ENCODE data around the gene CYP3A5. TPM values are rescaled to one million over a fixed set of nuclear protein-coding genes. Genes with fewer than 3 reads are reported as not detected.

CYP3A5 gene
- total RNA-seq, 4 donors from 2014 or later, result 0.47 to 5.3 (median 1.9) TPM

DNA sequence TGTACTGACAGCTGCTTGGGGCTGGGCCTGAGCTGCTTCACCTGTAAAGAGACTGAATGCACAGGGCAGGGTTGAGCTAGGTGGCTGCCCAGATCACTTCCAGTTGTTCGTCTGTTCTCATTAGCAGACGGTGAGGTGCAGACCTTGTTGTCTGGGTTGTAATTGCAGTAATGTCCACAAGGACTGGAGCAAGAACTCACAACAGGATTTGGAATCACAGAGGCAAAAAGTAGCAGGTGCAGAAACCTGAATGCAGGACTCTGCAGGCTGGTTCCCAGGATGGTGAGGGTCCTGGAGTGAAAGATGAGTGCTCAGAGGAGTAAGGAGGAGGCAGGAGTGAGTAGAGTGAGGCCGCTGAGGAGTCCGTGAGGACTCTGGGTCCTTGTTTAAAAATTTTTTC lies 53.8 kb downstream of the CYP3A5 start:
- peaks cover 0 to 100% of the 10 kb centered on the region in 2 donors for H3K36me3 ChIP-seq
- no peak overlapping the region for H3K27ac ChIP-seq
- H3K4me3 ChIP-seq, result no peak overlapping the region
- H3K9me3 ChIP-seq, result no peaks in the 10 kb centered on the region
- 86 to 96% methylated on average over 2 of the region's 4 CpGs for WGBS, 2 donors (ENCODE audit: low coverage in 1 of 2)
- H3K27me3 ChIP-seq, result no peaks in the 10 kb centered on the region
- no peak for ATAC-seq
- no peak for TF ChIP-seq EP300 (IDR thresholded peaks at IDR 0.05)
- TF ChIP-seq POLR2AphosphoS5 (IDR thresholded peaks at IDR 0.05), result no peak
- TF ChIP-seq POLR2A (IDR thresholded peaks at IDR 0.05), result no peak
- TF ChIP-seq, protein P1, sequence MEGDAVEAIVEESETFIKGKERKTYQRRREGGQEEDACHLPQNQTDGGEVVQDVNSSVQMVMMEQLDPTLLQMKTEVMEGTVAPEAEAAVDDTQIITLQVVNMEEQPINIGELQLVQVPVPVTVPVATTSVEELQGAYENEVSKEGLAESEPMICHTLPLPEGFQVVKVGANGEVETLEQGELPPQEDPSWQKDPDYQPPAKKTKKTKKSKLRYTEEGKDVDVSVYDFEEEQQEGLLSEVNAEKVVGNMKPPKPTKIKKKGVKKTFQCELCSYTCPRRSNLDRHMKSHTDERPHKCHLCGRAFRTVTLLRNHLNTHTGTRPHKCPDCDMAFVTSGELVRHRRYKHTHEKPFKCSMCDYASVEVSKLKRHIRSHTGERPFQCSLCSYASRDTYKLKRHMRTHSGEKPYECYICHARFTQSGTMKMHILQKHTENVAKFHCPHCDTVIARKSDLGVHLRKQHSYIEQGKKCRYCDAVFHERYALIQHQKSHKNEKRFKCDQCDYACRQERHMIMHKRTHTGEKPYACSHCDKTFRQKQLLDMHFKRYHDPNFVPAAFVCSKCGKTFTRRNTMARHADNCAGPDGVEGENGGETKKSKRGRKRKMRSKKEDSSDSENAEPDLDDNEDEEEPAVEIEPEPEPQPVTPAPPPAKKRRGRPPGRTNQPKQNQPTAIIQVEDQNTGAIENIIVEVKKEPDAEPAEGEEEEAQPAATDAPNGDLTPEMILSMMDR (IDR thresholded peaks at IDR 0.05), result no peak
- H3K4me1 ChIP-seq, result no peaks in the 10 kb centered on the region

DNA sequence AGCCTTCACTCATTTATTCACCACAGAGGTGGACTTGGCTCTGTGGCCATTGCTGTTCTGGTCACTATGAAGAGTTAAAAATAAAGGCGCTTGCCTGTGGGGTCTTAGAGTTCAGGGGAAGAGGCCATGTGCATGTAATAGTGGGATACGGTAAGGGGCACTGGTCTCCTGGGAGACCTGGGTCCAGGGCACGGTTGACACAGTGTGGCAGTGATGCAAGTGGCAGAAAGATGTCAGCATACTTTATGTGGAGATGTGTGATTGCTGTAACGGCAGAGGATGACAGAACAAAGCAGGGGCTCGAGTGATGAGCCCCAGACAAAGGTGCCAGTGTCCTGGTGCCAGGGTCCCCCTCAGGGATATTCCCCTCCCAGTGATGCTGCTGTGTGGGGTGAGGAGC lies 54.5 kb downstream of the CYP3A5 start:
- WGBS, 2 donors (ENCODE audit: low coverage in 1 of 2), result 78 to 80% methylated on average over 2 to 5 of the region's 5 CpGs
- no peaks in the 10 kb centered on the region for H3K9me3 ChIP-seq
- H3K36me3 ChIP-seq, result peaks cover 0 to 100% of the 10 kb centered on the region in 2 donors
- ATAC-seq, result no peak
- H3K4me1 ChIP-seq, result no peaks in the 10 kb centered on the region
- no peak overlapping the region for H3K4me3 ChIP-seq
- no peak for TF ChIP-seq POLR2A (IDR thresholded peaks at IDR 0.05)
- no peak for TF ChIP-seq POLR2AphosphoS5 (IDR thresholded peaks at IDR 0.05)
- TF ChIP-seq EP300 (IDR thresholded peaks at IDR 0.05), result no peak
- TF ChIP-seq, protein P1 (IDR thresholded peaks at IDR 0.05), result no peak
- no peaks in the 10 kb centered on the region for H3K27me3 ChIP-seq
- no peak overlapping the region for H3K27ac ChIP-seq

DNA sequence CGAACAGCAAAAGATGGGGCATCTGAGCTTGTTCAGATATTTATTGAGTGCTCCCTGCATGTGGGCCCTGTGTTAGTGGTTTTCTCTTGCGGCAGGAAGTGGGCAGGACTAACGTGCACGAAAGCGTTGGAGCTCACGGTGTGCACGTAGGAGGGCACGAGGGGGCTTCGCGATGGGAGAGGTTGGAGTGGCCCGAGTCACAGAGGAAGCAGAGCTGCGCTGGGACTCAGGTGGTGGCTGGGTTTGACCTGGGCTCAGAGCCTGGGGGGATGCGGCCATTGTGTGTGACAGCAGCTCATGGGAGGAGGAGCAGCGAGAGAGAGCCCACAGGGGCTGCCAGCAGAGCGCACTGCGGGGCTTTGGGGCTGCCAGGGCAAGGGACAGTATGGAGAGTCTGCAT lies 55.3 kb downstream of the CYP3A5 start:
- no peak for TF ChIP-seq POLR2AphosphoS5 (IDR thresholded peaks at IDR 0.05)
- no peak for TF ChIP-seq EP300 (IDR thresholded peaks at IDR 0.05)
- TF ChIP-seq, protein P1 (IDR thresholded peaks at IDR 0.05), result no peak
- TF ChIP-seq POLR2A (IDR thresholded peaks at IDR 0.05), result no peak
- no peak overlapping the region for H3K4me3 ChIP-seq
- ATAC-seq, result no peak
- H3K27ac ChIP-seq, result no peak overlapping the region
- WGBS, 2 donors (ENCODE audit: low coverage in 1 of 2), result 89 to 100% methylated on average over 5 to 13 of the region's 16 CpGs
- no peaks in the 10 kb centered on the region for H3K9me3 ChIP-seq
- no peaks in the 10 kb centered on the region for H3K27me3 ChIP-seq
- H3K4me1 ChIP-seq, result no peaks in the 10 kb centered on the region
- peaks cover 0 to 100% of the 10 kb centered on the region in 2 donors for H3K36me3 ChIP-seq

DNA sequence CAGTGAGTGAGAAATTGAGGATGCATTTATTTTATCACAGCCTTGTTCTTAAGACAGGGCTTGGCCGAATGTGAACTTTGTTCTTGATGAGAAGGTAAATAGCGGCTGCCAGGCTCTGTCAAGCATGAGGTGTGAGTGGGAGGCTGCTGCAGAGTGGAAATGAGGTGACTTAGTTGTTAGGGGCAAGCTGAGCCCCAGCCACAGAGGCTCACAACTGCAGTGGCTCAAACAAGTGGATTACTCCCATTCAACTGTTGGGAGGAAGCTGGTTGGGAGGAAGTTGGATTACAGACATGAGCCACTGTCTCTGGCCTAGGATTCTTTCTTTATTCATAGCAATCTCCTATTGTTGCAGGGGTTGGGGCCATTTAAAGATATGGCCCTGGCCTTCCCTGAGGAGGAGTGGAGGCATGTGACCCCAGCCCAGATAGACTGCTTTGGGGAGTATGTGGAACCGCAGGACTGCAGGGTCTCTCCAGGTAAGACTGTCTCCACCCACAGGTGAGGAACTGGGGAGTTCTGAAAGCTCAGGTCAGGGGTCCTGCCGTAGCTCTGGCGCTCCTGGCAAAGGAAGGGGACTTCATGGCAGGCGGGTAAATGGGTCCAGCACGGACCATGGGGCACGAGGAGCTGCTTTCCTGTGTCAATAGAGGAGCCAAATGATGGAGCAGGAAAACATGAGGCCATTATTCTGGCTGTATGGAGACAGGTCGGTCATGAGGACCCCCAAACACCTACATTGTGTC lies 55.9 kb downstream of the CYP3A5 start:
- no peak for ATAC-seq
- Histone ChIP-seq H3K27ac (no peak overlapping the region), H3K9me3 (no peaks in the 10 kb centered on the region), H3K36me3 (peaks cover 0 to 100% of the 10 kb centered on the region in 2 donors), H3K4me1 (peaks cover 0 to under 1% (median 0%) of the 10 kb centered on the region in 3 donors), H3K27me3 (no peaks in the 10 kb centered on the region), H3K4me3 (no peak overlapping the region)
- no peak for TF ChIP-seq POLR2A (IDR thresholded peaks at IDR 0.05)
- no peak for TF ChIP-seq EP300 (IDR thresholded peaks at IDR 0.05)
- TF ChIP-seq, protein P1 (IDR thresholded peaks at IDR 0.05), result no peak
- 96% methylated on average over 8 of the region's 9 CpGs; no CpG with 5 or more reads in 1 of the 2 donors for WGBS, 2 donors (ENCODE audit: low coverage in 1 of 2)

DNA sequence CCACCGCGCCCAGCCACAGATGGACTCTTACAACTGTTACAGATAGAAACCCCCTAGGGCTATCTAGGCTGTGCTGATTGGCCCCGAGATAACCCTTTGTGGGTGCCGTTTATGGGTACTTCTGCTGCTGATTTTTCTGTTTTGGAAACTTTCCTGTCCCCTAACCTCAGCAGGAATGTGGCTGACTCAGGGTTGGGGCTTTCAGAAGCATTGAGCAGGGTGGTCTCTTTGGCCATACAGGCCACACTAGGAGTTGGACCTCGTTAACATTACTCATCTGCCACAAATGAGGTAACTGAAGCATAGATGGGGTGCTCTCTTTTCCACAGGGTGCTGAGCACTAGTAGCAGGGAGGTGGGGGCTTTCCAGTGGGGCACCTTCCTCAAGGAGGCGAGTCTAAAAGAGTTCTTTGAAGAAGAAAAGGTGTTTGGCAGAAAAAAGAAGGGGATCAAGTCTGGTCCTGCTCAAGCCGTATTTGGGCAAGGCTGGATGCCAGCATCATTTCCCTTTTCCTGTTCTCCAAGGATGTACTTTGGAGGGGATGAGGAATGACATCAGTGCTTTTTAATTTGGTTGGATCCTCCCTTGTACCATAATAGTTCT lies 56.6 kb downstream of the CYP3A5 start:
- no peaks in the 10 kb centered on the region for H3K27me3 ChIP-seq
- H3K36me3 ChIP-seq, result peaks cover 0 to 100% of the 10 kb centered on the region in 2 donors
- no peaks in the 10 kb centered on the region for H3K9me3 ChIP-seq
- H3K4me3 ChIP-seq, result no peak overlapping the region
- H3K27ac ChIP-seq, result no peak overlapping the region
- 67 to 75% methylated on average over 2 to 3 of the region's 7 CpGs for WGBS, 2 donors (ENCODE audit: low coverage in 1 of 2)
- peaks cover 0 to 8% (median 0%) of the 10 kb centered on the region in 3 donors for H3K4me1 ChIP-seq
- TF ChIP-seq POLR2A (IDR thresholded peaks at IDR 0.05), result no peak
- TF ChIP-seq, protein P1 (IDR thresholded peaks at IDR 0.05), result no peak
- TF ChIP-seq POLR2AphosphoS5 (IDR thresholded peaks at IDR 0.05), result no peak
- no peak for TF ChIP-seq EP300 (IDR thresholded peaks at IDR 0.05)
- ATAC-seq, result no peak
